H1 (cell line): ENCODE results near the gene PHACTR1.

ENCODE experiments used
- ASH2L ChIP-seq: fragments of 200-600, 300-600 bp; sonication (generic); IDR thresholded peaks from one replicate; pipeline ENCODE4 v1.7.1; 2017; ENCODE audit warnings: low read length
- CTCF ChIP-seq, 3 experiments: IDR thresholded peaks; 1 replicate in 2 of 3; 2 replicates in 1 of 3; pipeline versions ENCODE4 v1.5.1 to v1.6.1; 2011; ENCODE audit warnings: low read length in 3 of 3, mild to moderate bottlenecking in 3 of 3, inconsistent platforms in 2 of 3, low read depth in 1 of 3, moderate library complexity in 1 of 3; ENCODE audit not compliant: insufficient read depth in 1 of 3; ENCODE audit errors: control extremely low read depth in 1 of 3
- EP300 ChIP-seq, 2 experiments: IDR thresholded peaks; 1 replicate in 1 of 2; 2 replicates in 1 of 2; pipeline ENCODE4 v1.6.1; 2011 to 2012; ENCODE audit warnings: low read depth in 2 of 2, low read length in 2 of 2, mild to moderate bottlenecking in 2 of 2, borderline replicate concordance in 1 of 2, inconsistent platforms in 1 of 2, moderate library complexity in 1 of 2
- EZH2 ChIP-seq: fragments of 200-600 bp; sonication (generic); IDR thresholded peaks from 2 replicates; pipeline ENCODE4 v1.7.1; 2012; ENCODE audit warnings: low read depth, mild to moderate bottlenecking, moderate library complexity, low read length, inconsistent platforms; ENCODE audit not compliant: severe bottlenecking
- JUND ChIP-seq: IDR thresholded peaks from 2 replicates; pipeline ENCODE4 v1.6.1; 2011; ENCODE audit warnings: mild to moderate bottlenecking, improper control_type of control experiment, low read length
- POLR2A ChIP-seq, 2 experiments: IDR thresholded peaks; 1 replicate in 1 of 2; 2 replicates in 1 of 2; pipeline ENCODE4 v1.6.1; 2011; ENCODE audit warnings: low read depth in 2 of 2, low read length in 2 of 2, mild to moderate bottlenecking in 2 of 2; ENCODE audit errors: control extremely low read depth in 1 of 2
- RXRA ChIP-seq: IDR thresholded peaks from 2 replicates; pipeline ENCODE4 v1.6.1; 2011; ENCODE audit warnings: low read depth, mild to moderate bottlenecking, low read length, moderate library complexity; ENCODE audit not compliant: insufficient read depth
- SUZ12 ChIP-seq: fragments of 200-600 bp; sonication (generic); IDR thresholded peaks from 2 replicates; pipeline ENCODE4 v1.6.1; 2012; ENCODE audit warnings: mild to moderate bottlenecking, inconsistent platforms, low read length, moderate library complexity, mixed read lengths

- TF ChIP-seq RXRA (no peak), JUND (no peak), ASH2L (no peak), CTCF (IDR thresholded peaks at IDR 0.05; ENCODE audit: control extremely low read depth in 1 of 3, insufficient read depth in 1 of 3, low read depth in 1 of 3, low read length in 3 of 3) (no peak), SUZ12 (no peak), POLR2A (IDR thresholded peaks at IDR 0.05; ENCODE audit: control extremely low read depth in 1 of 2, low read depth in 2 of 2, low read length in 2 of 2) (no peak), EZH2 (no peak), EP300 (IDR thresholded peaks at IDR 0.05; ENCODE audit: borderline replicate concordance in 1 of 2, low read depth in 2 of 2, low read length in 2 of 2) (no peak)
These were observed 471.7 kb downstream of the PHACTR1 start for GRCh38 chr6:13188306-13188705.
